Pancreas (tissue), 10 donors: ENCODE data around the gene SLC19A1. TPM values are rescaled to one million over a fixed set of nuclear protein-coding genes. Genes with fewer than 3 reads are reported as not detected.

ENCODE experiments used
- ATAC-seq, 4 donors: fragments of 200-7000 bp; cut with Tn5 transposase; one replicate each; pipeline versions ENCODE4 v1.8.0 to v1.9.1; 2020; ENCODE audit warnings: mild to moderate bottlenecking in 4 of 4, moderate library complexity in 4 of 4
- DNase-seq, 6 donors: peaks; one replicate each; pipeline ENCODE4 v3.0.0-alpha.2; 2020
- FAIRE-seq: peaks from 2 replicates; lab custom pipeline; 2012; peaks lifted over from hg19 to GRCh38; lab: Jason Lieb, UNC
- H3K27ac ChIP-seq, 4 donors: fragments of 200-600 bp; sonication (generic); 1 replicate in 3 of 4; 2 replicates in 1 of 4; pipeline versions ENCODE4 v1.5.0 to v1.8.0; 2020
- H3K27me3 ChIP-seq, 4 donors: fragments of 200-600 bp; one replicate each; pipeline ENCODE4 v1.8.0; 2021
- H3K36me3 ChIP-seq, 3 donors: fragments of 200-600 bp; sonication (generic) in 1 of 3; one replicate each; pipeline versions ENCODE4 v1.5.0 to v1.8.0; 2020 to 2021
- H3K4me1 ChIP-seq, 3 donors: fragments of 200-600 bp; one replicate each; pipeline ENCODE4 v1.8.0; 2021
- H3K4me3 ChIP-seq, 4 donors: fragments of 200-600 bp; sonication (generic) in 2 of 4; one replicate each; pipeline versions ENCODE4 v1.5.0 to v1.8.0; 2020 to 2021
- H3K9me3 ChIP-seq, 4 donors: fragments of 200-600 bp; one replicate each; pipeline ENCODE4 v1.8.0; 2021
- WGBS, 2 donors: extraction: QIAGEN DNeasy Blood & Tissue Kit; methylation state at CpG; one replicate each; pipeline ENCODE4 v1.1.7; 2013; 5-methylcytosine and 5-hydroxymethylcytosine counted together
- intact Hi-C, 3 donors: fragments of 100-400 bp; cut with DNase I; formaldehyde crosslinking; loops; one replicate each; pipeline versions ENCODE4 v1.11.1 to v1.14.2; 2022
- polyA plus RNA-seq, 2 donors: library from polyadenylated mRNA; stranded (reverse); fragments of 200-250 nt; gene quantifications; one replicate each; pipeline ENCODE4 v1.2.3, GENCODE V29; 2013
- total RNA-seq, 6 donors: library from RNA; stranded (reverse); fragmentation: NEBNext Ultra II Directional in 4 of 6; extraction: Animal tissue kit (Norgen Biotek cat#: 25700) in 4 of 6; gene quantifications; one replicate each; pipeline versions ENCODE4 v1.2.1 to v1.2.4, GENCODE V29; 2021 to 2023
- TF ChIP-seq, protein P1 (sequence below), 4 donors: fragments of 200-600 bp; sonication (generic) in 3 of 4; IDR thresholded peaks; one replicate each; pipeline versions ENCODE4 v1.5.0 to v1.8.0; 2021; ENCODE audit warnings: antibody characterized with exemption in 4 of 4
- donor health status: healthy with polysubstance abuse.
- donor health status: DM: no; HTN: no; CAD: no; lungs with moderate emphysema.
- donor health status: DM: no; HTN: no; CAD: no.
- donor health status: control.
- donor health status: control.
- donor health status: Bipolar disorder and iron deficiency.
- donor health status: DM: yes; HTN: yes; CAD: no.
- donor health status: DM: no; HTN: no; CAD: no.
- donor health status: DM: no; HTN: no; CAD: no.
- donor health status: DM: yes; HTN: yes; CAD: no.

SLC19A1 gene
- total and polyA plus RNA-seq, 8 donors = 4.4 to 11.2 (median 5.4) TPM

DNA sequence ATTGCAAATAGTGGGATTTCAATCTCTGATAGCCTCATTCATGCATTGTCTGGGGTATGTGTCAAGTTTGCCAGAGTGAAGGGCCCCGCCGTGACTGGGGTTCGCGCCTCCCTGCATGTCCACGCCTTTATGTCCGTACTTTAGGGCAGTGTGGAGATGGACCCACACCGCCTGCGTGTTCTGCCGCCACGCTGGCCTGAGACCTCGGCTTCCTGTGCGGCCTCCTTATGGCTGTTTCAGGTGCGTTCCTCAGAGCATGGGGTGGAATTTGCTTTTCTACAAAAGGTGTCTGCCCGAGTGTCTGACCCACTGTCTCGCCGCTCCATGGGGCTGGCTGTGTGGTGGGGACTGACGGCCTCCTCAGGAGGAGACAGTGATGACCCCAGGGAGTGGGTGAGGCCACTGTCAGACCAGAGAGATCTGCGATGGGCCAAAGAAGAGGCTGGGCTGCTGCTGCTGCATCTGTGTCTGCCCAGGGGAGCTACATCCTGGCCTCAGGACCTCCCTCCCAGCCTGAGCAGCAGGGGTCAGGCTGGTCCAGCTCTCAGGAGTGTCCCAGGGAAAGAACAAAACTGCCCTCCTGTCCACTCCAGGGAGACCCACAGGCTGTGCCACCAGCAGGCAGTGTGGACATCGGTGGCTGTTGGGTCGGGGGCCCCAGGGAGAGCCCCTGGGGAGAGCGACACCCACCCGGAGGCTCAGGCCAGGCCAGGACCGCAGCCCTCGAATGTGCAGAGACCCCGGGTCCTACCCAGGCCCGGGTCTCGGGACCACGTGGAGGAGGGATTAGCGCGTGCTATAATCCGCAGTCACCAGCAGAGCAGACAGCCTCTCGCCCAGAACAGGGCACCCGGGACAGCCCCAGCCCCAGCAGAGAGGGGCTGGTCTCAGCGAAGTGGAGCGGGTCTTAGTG lies 9.8 kb upstream of the SLC19A1 start:
- Histone ChIP-seq H3K36me3 (no peaks in the 10 kb centered on the region), H3K27me3 (no peaks in the 10 kb centered on the region), H3K4me3 (no peak overlapping the region), H3K27ac (peak overlapping the region in 1 of 4 donors; percentile 60), H3K9me3 (no peaks in the 10 kb centered on the region), H3K4me1 (no peaks in the 10 kb centered on the region)
- peak in 4 of 6 donors; percentile 13 to 56 (median 36) for DNase-seq
- no peak for ATAC-seq
- TF ChIP-seq, protein P1, sequence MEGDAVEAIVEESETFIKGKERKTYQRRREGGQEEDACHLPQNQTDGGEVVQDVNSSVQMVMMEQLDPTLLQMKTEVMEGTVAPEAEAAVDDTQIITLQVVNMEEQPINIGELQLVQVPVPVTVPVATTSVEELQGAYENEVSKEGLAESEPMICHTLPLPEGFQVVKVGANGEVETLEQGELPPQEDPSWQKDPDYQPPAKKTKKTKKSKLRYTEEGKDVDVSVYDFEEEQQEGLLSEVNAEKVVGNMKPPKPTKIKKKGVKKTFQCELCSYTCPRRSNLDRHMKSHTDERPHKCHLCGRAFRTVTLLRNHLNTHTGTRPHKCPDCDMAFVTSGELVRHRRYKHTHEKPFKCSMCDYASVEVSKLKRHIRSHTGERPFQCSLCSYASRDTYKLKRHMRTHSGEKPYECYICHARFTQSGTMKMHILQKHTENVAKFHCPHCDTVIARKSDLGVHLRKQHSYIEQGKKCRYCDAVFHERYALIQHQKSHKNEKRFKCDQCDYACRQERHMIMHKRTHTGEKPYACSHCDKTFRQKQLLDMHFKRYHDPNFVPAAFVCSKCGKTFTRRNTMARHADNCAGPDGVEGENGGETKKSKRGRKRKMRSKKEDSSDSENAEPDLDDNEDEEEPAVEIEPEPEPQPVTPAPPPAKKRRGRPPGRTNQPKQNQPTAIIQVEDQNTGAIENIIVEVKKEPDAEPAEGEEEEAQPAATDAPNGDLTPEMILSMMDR (IDR thresholded peaks at IDR 0.05) = no peak
- FAIRE-seq = no peak
- 82 to 83% methylated on average over 35 of the region's 35 CpGs for WGBS, 2 donors
- intact Hi-C loops = loop anchor here in 1 of 3 donors (10.0 kb wide), 1 partner anchor 263 kb away; no protein-coding TSS in a partner anchor

DNA sequence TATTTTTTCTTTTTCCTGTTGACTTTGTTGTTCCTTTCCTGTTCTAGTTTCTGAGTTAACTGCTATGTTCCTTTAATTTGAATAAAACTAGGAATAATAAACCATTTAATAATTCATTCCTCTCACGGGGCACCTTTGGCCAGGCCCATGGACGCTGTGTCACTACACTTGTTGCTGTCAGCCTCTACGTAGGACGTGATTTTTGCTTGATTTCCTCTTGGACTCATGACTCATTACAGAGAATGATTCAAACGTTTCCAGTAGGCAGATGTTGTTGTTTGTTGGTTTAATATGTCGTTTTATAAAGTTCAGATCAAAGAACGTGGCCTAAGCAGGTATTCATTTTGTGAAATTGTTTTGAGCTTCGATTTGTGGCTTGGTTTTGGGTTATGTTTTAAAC lies 9.1 kb upstream of the SLC19A1 start:
- DNase-seq (peak in 2 of 6 donors; percentile 13), FAIRE-seq (no peak)
- WGBS, 2 donors = 50 to 68% methylated on average over 8 of the region's 8 CpGs

DNA sequence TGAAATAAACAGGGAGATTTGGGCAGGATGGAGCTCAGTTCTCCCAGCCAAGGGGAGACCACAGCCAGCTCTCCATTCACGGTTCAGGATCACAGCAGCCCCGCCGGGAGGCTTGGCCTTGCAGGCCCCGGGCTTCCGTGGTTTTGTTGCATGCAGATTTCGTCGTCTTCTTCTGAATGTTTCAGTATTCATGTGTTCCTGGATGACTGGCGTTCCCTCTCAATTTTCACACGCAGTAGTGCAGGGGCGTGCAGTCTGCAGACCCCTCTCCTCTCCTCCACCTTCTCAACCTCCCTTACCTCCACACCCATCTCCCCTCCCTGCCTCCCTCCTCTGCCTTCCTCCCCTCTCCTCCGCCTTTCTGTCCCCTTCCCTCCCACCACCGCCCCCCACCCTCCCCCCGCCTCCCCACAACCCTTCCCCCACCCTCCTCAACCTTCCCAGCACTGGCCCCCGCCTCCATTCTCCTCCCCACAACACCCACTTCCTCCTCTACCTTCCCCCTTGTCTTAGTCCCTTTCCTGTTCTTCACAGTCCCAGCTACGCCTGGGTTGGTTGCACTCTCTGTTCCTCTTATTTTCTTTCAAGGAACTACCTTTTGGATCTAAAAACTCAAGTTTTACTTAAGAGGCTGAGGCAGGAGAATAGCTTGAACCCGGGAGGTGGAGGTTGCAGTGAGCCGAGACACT lies 8.4 kb upstream of the SLC19A1 start:
- FAIRE-seq (no peak), ATAC-seq (peak in 2 of 4 donors; percentile 6 to 26), DNase-seq (peak in 2 of 6 donors; percentile 35 to 50)
- 40 to 51% methylated on average over 14 to 16 of the region's 17 CpGs for WGBS, 2 donors
- Histone ChIP-seq H3K27ac (peak overlapping the region in 2 of 4 donors; percentile 59 to 60), H3K4me3 (no peak overlapping the region), H3K36me3 (no peaks in the 10 kb centered on the region), H3K27me3 (no peaks in the 10 kb centered on the region), H3K4me1 (no peaks in the 10 kb centered on the region), H3K9me3 (no peaks in the 10 kb centered on the region)
- intact Hi-C loops = loop anchor here in 1 of 3 donors (10.0 kb wide), 1 partner anchor 264 kb away; no protein-coding TSS in a partner anchor
- TF ChIP-seq, protein P1 (IDR thresholded peaks at IDR 0.05) = no peak

More for the DNA sequence above, 9.1 kb upstream of the SLC19A1 start:
- intact Hi-C loops = loop anchor here in 1 of 3 donors (10.0 kb wide), 1 partner anchor 263 kb away; no protein-coding TSS in a partner anchor
- Histone ChIP-seq H3K36me3 (no peaks in the 10 kb centered on the region), H3K27ac (peak overlapping the region in 2 of 4 donors; percentile 59 to 60), H3K27me3 (no peaks in the 10 kb centered on the region), H3K4me3 (no peak overlapping the region), H3K9me3 (no peaks in the 10 kb centered on the region), H3K4me1 (no peaks in the 10 kb centered on the region)
- no peak for ATAC-seq
- TF ChIP-seq, protein P1 (IDR thresholded peaks at IDR 0.05) = no peak

DNA sequence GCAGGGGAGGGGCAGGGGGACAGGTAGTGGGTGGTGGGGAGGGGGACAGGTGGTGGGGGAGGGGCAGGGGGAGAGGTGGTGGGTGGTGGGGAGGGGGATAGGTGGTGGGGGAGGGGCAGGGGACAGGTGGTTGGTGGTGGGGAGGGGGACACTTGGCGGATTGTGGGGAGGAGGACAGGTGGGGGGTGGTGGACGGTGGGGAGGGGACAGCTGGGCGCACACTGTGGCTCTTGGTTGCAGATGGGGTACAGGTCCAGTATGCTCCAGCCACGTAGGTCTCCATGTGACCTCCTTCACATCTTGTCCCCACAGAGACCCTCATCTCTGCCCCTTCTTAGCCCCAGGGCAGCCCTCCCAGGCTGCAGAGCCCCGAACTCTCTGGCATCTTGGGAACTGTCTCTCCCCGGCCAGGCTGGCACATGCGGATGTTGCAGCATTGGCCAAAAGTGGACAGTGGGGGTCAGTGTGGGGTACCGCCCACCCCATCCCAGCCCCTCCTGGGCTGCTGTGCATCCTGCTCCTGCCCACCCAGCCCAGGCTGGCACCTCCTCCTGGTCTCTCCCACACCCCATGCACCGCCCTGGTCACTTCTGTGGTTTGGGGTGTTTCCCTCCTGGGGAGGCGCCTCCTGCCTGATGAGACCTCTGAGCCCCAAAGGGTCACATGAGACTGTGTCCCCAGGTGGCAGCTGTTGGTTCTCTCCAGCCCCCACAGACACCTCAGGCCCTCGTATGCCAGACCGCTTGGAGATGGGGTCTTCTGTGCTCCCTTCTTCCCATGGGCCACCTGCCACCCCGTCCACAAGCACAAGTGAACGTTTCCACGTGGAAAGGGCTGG lies 7.6 kb upstream of the SLC19A1 start:
- Histone ChIP-seq H3K4me1 (no peaks in the 10 kb centered on the region), H3K36me3 (no peaks in the 10 kb centered on the region), H3K27ac (peak overlapping the region in 1 of 4 donors; percentile 17), H3K9me3 (no peaks in the 10 kb centered on the region), H3K4me3 (no peak overlapping the region), H3K27me3 (no peaks in the 10 kb centered on the region)
- 64 to 72% methylated on average over 10 to 15 of the region's 15 CpGs for WGBS, 2 donors
- DNase-seq (peak in 2 of 6 donors; percentile 30 to 53), FAIRE-seq (no peak), ATAC-seq (no peak)
- TF ChIP-seq, protein P1 (IDR thresholded peaks at IDR 0.05) = no peak
- intact Hi-C loops = loop anchor here in 1 of 3 donors (10.0 kb wide), 1 partner anchor 265 kb away; no protein-coding TSS in a partner anchor
